Activated CD8-positive, alpha-beta memory T cell treated with anti-CD3 and anti-CD28 coated beads, Interleukin-2, amount 10 ng/mL, durations not matched to agents 7 days and 5 days (primary cell): ENCODE results near the gene CBR3. TPM values are rescaled to one million over a fixed set of nuclear protein-coding genes. Genes with fewer than 3 reads are reported as not detected.
A peak's percentile ranks its signal among the peaks of the same experiment; 100 is the strongest.
"Not testable (repeated sequence)": the region's sequence is repeated elsewhere in the genome, so short reads cannot be mapped to it uniquely, and the experiment has no call there.

ENCODE experiments used
- ATAC-seq: fragments of 150-1000 bp; cut with Tn5 transposase; one replicate; pipeline ENCODE4 v1.10.0; 2021; ENCODE audit warnings: moderate library complexity
- CTCF ChIA-PET: fragments of 350-600 bp; sonication (Branson Sonifier 250); formaldehyde crosslinking; loops from one replicate; lab custom pipeline; 2021; ENCODE audit warnings: antibody characterized with exemption; lab: Charles Lee
- DNase-seq: peaks from one replicate; pipeline ENCODE4 v3.0.0-alpha.2; 2020
- H3K27ac Mint-ChIP-seq: one replicate; pipeline ENCODE4 v1.8.0; 2021; ENCODE audit warnings: mild to moderate bottlenecking, mixed read lengths
- H3K27me3 Mint-ChIP-seq: one replicate; pipeline ENCODE4 v1.8.0; 2021; ENCODE audit warnings: mixed read lengths
- H3K36me3 Mint-ChIP-seq: one replicate; pipeline ENCODE4 v1.8.0; 2021; ENCODE audit warnings: mild to moderate bottlenecking, mixed read lengths
- H3K4me1 Mint-ChIP-seq: one replicate; pipeline ENCODE4 v1.8.0; 2021; ENCODE audit warnings: mixed read lengths
- H3K4me3 Mint-ChIP-seq: one replicate; pipeline ENCODE4 v1.8.0; 2021; ENCODE audit warnings: mild to moderate bottlenecking, moderate library complexity, mixed read lengths
- H3K9me3 Mint-ChIP-seq: one replicate; pipeline ENCODE4 v1.8.0; 2022; ENCODE audit warnings: low read depth, mixed read lengths
- total RNA-seq, 2 experiments: library from RNA; stranded (reverse); gene quantifications; one replicate each; pipeline ENCODE4 v1.2.3, GENCODE V29; 2021

Gene CBR3
- 10 to 100 TPM; 16.1 to 18.6 TPM for total RNA-seq

- peak within 1 kb of the TSS; percentile 90 for H3K4me3 Mint-ChIP-seq
- peak; percentile 38 for ATAC-seq
Observed at GRCh38 chr21:36134803-36135390, at the start of gene CBR3. Gene CBR3 (plus strand): TSS chr21:36135079. CDS start chr21:36135193, 114 bp downstream.

GRCh38 chr21:36087362-36088138 lies 47.3 kb upstream of the CBR3 start:
- Mint-ChIP-seq H3K36me3 (no peaks in the 10 kb centered on the region), H3K27me3 (no peaks in the 10 kb centered on the region), H3K27ac (no peak overlapping the region), H3K4me1 (peaks cover 7% of the 10 kb centered on the region), H3K9me3 (no peaks in the 10 kb centered on the region), H3K4me3 (no peak overlapping the region)
- ATAC-seq (no peak), DNase-seq (no peak)
- CTCF ChIA-PET: interaction anchor here (1.1 kb wide), 3 partner anchors 13 to 60 kb away, joined by 3 to 4 read pairs (median 3); no protein-coding TSS in a partner anchor

More at GRCh38 chr21:36134803-36135390, at the start of gene CBR3:
- DNase-seq: peak; percentile 67
- H3K9me3 Mint-ChIP-seq: no peaks in the 10 kb centered on the region
- peaks cover 16% of the 10 kb centered on the region for H3K36me3 Mint-ChIP-seq
- H3K27me3 Mint-ChIP-seq: no peaks in the 10 kb centered on the region
- CTCF ChIA-PET: interaction anchor here (1.2 to 1.3 kb wide), 4 partner anchors 18 to 167 kb away, joined by 3 to 5 read pairs (median 4); no protein-coding TSS in a partner anchor
- H3K27ac Mint-ChIP-seq: peak within 1 kb of the TSS; percentile 91
- peaks cover 36% of the 10 kb centered on the region for H3K4me1 Mint-ChIP-seq

- Mint-ChIP-seq H3K9me3 (peaks cover 7% of the 10 kb centered on the region), H3K36me3 (peaks cover 6% of the 10 kb centered on the region), H3K27ac (no peak overlapping the region), H3K4me1 (peaks cover 7% of the 10 kb centered on the region), H3K27me3 (peaks cover 5% of the 10 kb centered on the region), H3K4me3 (no peak overlapping the region)
- no peak for DNase-seq
- CTCF ChIA-PET: no interaction called here
- ATAC-seq: no peak
Observed at GRCh38 chr21:36089946-36090345, 44.9 kb upstream of the CBR3 start.

GRCh38 chr21:36092681-36093080 lies 42.2 kb upstream of the CBR3 start:
- Mint-ChIP-seq H3K27me3 (peaks cover 5% of the 10 kb centered on the region), H3K4me1 (no peaks in the 10 kb centered on the region), H3K9me3 (peaks cover 7% of the 10 kb centered on the region), H3K36me3 (peaks cover 6% of the 10 kb centered on the region), H3K27ac (no peak overlapping the region), H3K4me3 (no peak overlapping the region)
- DNase-seq (no peak), ATAC-seq (no peak)
- CTCF ChIA-PET: no interaction called here

GRCh38 chr21:36093512-36093911 lies 41.4 kb upstream of the CBR3 start:
- H3K36me3 Mint-ChIP-seq: peaks cover 6% of the 10 kb centered on the region
- no peaks in the 10 kb centered on the region for H3K4me1 Mint-ChIP-seq
- H3K9me3 Mint-ChIP-seq: peaks cover 7% of the 10 kb centered on the region
- H3K27ac Mint-ChIP-seq: no peak overlapping the region
- no peak for ATAC-seq
- H3K27me3 Mint-ChIP-seq: peaks cover 7% of the 10 kb centered on the region
- no peak overlapping the region for H3K4me3 Mint-ChIP-seq
- CTCF ChIA-PET: no interaction called here
- no peak for DNase-seq

- no peak for DNase-seq
- peaks cover 12% of the 10 kb centered on the region for H3K27me3 Mint-ChIP-seq
- CTCF ChIA-PET: no interaction called here
- ATAC-seq: no peak
- peaks cover 6% of the 10 kb centered on the region for H3K36me3 Mint-ChIP-seq
- no peak overlapping the region for H3K27ac Mint-ChIP-seq
- no peak overlapping the region for H3K4me3 Mint-ChIP-seq
- H3K4me1 Mint-ChIP-seq: no peaks in the 10 kb centered on the region
- H3K9me3 Mint-ChIP-seq: peaks cover 7% of the 10 kb centered on the region
Observed at GRCh38 chr21:36096398-36097290, 38.2 kb upstream of the CBR3 start.

GRCh38 chr21:36097427-36098181 lies 37.3 kb upstream of the CBR3 start:
- Mint-ChIP-seq H3K9me3 (peaks cover 7% of the 10 kb centered on the region), H3K36me3 (peaks cover 6% of the 10 kb centered on the region), H3K27ac (no peak overlapping the region), H3K4me1 (no peaks in the 10 kb centered on the region), H3K27me3 (peaks cover 12% of the 10 kb centered on the region), H3K4me3 (no peak overlapping the region)
- CTCF ChIA-PET: no interaction called here
- no peak for DNase-seq
- ATAC-seq: no peak

GRCh38 chr21:36098182-36098532 lies 36.7 kb upstream of the CBR3 start:
- Mint-ChIP-seq H3K27ac (no peak overlapping the region), H3K27me3 (peaks cover 13% of the 10 kb centered on the region), H3K4me3 (no peak overlapping the region), H3K36me3 (peaks cover 7% of the 10 kb centered on the region), H3K9me3 (peaks cover 7% of the 10 kb centered on the region), H3K4me1 (no peaks in the 10 kb centered on the region)
- DNase-seq (no peak), ATAC-seq (no peak)
- CTCF ChIA-PET: no interaction called here

- peaks cover 2% of the 10 kb centered on the region for H3K36me3 Mint-ChIP-seq
- DNase-seq: no peak
- no peak overlapping the region for H3K27ac Mint-ChIP-seq
- peaks cover 16% of the 10 kb centered on the region for H3K27me3 Mint-ChIP-seq
- H3K9me3 Mint-ChIP-seq: peaks cover 2% of the 10 kb centered on the region
- CTCF ChIA-PET: no interaction called here
- ATAC-seq: no peak
- H3K4me1 Mint-ChIP-seq: no peaks in the 10 kb centered on the region
- no peak overlapping the region for H3K4me3 Mint-ChIP-seq
Observed at GRCh38 chr21:36099000-36099399, 35.9 kb upstream of the CBR3 start.

- H3K4me1 Mint-ChIP-seq, H3K36me3 Mint-ChIP-seq, H3K9me3 Mint-ChIP-seq, ATAC-seq, H3K27ac Mint-ChIP-seq, CTCF ChIA-PET, H3K4me3 Mint-ChIP-seq, DNase-seq: not testable (repeated sequence)
- peaks cover 22% of the 10 kb centered on the region for H3K27me3 Mint-ChIP-seq
Observed at GRCh38 chr21:36099695-36100211, 35.1 kb upstream of the CBR3 start.

GRCh38 chr21:36100971-36101641 lies 33.8 kb upstream of the CBR3 start:
- H3K9me3 Mint-ChIP-seq: peaks cover 2% of the 10 kb centered on the region
- H3K4me1 Mint-ChIP-seq: no peaks in the 10 kb centered on the region
- CTCF ChIA-PET: interaction anchor here (0.6 to 1.7 kb wide), 4 partner anchors 11 to 172 kb away, joined by 3 to 8 read pairs (median 3); no protein-coding TSS in a partner anchor
- no peak overlapping the region for H3K27ac Mint-ChIP-seq
- peaks cover 36% of the 10 kb centered on the region for H3K27me3 Mint-ChIP-seq
- H3K4me3 Mint-ChIP-seq: no peak overlapping the region
- ATAC-seq (no peak), DNase-seq (no peak)
- H3K36me3 Mint-ChIP-seq: peaks cover 2% of the 10 kb centered on the region

- Mint-ChIP-seq H3K4me1 (no peaks in the 10 kb centered on the region), H3K9me3 (peaks cover 2% of the 10 kb centered on the region), H3K27me3 (peaks cover 50% of the 10 kb centered on the region), H3K27ac (no peak overlapping the region), H3K36me3 (peaks cover 2% of the 10 kb centered on the region), H3K4me3 (no peak overlapping the region)
- no peak for ATAC-seq
- CTCF ChIA-PET: interaction anchor here (1.7 kb wide), 1 partner anchor 23 kb away, joined by 3 read pairs; no protein-coding TSS in a partner anchor
- no peak for DNase-seq
Observed at GRCh38 chr21:36103434-36103833, 31.4 kb upstream of the CBR3 start.
